ENCODE measurements around the gene ABCA5.

DNA sequence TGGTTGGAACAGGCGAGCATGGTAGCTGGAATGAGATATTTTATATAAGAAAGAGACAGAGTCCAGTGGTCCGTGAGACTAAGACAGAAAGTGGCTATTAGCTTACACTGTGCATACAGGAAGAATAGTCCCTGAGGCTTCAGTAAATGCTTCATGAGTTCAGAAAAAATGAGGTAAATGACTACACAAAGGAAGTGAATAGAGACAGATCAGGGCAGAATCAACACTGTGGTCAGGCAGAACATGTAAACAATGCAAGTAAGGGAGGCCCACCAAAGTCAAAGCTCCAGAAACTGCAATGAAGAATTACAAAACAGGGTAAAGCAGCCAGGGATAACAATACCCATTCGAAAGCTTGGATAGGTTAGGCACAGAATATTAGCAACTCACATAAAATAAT, 103.1 kb downstream of the ABCA5 start:
- TF ChIP-seq, protein P1, sequence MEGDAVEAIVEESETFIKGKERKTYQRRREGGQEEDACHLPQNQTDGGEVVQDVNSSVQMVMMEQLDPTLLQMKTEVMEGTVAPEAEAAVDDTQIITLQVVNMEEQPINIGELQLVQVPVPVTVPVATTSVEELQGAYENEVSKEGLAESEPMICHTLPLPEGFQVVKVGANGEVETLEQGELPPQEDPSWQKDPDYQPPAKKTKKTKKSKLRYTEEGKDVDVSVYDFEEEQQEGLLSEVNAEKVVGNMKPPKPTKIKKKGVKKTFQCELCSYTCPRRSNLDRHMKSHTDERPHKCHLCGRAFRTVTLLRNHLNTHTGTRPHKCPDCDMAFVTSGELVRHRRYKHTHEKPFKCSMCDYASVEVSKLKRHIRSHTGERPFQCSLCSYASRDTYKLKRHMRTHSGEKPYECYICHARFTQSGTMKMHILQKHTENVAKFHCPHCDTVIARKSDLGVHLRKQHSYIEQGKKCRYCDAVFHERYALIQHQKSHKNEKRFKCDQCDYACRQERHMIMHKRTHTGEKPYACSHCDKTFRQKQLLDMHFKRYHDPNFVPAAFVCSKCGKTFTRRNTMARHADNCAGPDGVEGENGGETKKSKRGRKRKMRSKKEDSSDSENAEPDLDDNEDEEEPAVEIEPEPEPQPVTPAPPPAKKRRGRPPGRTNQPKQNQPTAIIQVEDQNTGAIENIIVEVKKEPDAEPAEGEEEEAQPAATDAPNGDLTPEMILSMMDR (IDR thresholded peaks at IDR 0.05), result no peak
- TF ChIP-seq POLR2A (IDR thresholded peaks at IDR 0.05) (no peak), EP300 (IDR thresholded peaks at IDR 0.05) (no peak)
